GM21717 (cell line): Measurements from ENCODE around the gene KCNQ2.
"Not testable (repeated sequence)": the region's sequence is repeated elsewhere in the genome, so short reads cannot be mapped to it uniquely, and the experiment has no call there.

Experiments used
- ATAC-seq: cut with Tn5 transposase; IDR thresholded peaks from one replicate; pipeline ENCODE4 v1.9.1; 2021; ENCODE audit warnings: mild to moderate bottlenecking, moderate library complexity; ENCODE audit not compliant: unreplicated experiment

Gene KCNQ2

DNA sequence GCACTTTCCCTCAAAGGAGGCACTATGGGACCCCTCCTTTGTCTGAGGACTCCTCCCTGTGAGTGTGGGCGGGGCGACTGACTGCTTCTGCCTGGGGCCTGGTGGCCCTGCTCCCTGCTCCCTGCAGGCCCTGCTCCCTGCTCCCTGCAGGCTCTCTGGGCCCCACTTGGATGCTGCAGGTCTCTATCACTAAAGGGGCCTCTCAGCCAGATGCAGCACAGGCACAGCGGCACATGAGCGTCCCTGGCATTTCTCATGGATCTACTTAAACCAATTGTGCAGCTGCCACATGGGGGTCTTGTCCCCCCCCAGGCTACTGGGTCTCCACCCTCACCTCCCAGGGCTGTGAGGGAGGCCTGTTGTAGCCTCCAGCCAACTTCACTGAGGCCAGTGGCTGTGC is 18.6 kb upstream of the KCNQ2 start:
- no peak for ATAC-seq

DNA sequence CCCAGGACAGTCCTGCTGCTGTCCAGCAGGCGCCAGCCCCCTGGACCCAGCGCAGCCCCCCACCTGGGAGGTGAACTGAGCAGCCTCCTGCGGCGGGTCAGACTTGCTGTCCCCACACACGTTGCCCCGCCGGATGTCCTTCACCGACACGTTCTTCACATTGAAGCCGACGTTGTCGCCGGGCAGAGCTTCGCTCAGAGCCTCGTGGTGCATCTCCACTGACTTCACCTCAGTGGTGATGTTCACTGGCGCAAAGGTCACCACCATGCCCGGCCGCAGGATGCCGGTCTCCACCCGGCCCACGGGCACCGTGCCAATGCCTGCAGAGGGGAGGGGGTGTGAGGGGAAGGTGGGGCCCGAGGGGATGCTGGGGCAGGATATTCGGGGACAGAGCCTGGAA is 18.0 kb upstream of the KCNQ2 start:
- ATAC-seq, result no peak

DNA sequence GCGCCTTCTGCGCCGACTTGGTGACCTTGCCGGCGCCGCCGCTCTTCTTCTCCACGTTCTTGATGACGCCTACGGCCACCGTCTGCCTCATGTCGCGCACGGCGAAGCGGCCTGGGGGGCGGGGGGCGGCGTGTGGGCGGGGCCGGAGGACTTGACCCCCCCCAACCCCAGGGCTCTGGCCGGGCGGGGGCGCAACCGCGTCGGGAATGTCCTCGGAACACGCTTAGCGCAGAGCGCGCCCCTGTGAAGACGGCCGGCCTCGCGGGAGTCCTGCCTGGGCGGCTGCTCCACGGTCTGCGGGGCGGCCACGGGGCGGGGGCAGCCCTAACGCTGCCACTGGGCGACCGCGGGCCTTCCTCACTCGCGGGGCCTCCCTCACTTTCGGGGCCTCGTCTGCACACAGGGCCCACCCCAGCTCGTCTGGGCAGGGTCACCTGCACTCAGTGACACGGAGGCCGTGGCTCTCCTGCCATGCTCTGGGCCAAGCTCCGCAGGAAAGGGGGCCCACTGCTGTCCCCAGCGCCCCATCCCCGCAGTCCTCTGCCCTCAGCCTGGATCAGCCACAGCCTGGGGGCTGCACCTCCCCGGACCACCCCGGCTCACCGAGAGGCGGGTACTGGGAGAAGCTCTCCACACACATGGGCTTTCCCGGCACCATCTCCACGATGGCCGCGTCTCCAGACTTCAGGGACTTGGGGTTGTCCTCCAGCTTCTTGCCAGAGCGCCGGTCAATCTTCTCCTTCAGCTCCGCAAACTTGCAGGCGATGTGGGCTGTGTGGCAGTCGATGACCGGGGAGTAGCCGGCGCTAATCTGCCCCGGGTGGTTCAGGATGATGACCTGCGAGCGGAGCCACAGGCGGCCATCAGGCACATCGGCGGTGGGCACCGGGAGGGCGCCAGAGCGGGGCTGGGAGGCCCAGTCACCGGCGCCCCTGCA is 16.1 kb upstream of the KCNQ2 start:
- no peak for ATAC-seq

DNA sequence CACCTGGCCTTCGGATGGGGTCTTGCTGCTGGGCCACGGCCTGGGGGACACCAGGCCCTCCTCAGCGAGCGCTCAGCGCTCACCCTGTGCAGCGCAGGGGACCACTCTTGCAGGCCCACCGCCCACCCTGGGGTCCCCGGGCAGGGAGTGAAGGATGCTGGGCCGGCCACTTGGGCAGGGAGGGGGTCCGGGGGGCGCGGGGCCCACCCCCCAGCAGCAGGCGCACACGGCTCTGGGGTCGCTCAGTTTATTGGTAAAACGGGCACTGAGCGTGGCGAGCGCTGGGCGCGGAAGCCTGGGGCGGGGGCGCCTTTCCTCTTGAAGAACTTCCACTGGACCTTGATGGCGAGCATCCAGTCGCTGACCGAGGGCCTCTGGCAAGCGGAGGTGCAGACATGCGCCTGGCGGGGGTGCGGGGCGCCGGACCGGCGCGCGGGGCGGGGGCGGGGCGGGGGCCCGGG is 15.4 kb upstream of the KCNQ2 start:
- no peak for ATAC-seq

DNA sequence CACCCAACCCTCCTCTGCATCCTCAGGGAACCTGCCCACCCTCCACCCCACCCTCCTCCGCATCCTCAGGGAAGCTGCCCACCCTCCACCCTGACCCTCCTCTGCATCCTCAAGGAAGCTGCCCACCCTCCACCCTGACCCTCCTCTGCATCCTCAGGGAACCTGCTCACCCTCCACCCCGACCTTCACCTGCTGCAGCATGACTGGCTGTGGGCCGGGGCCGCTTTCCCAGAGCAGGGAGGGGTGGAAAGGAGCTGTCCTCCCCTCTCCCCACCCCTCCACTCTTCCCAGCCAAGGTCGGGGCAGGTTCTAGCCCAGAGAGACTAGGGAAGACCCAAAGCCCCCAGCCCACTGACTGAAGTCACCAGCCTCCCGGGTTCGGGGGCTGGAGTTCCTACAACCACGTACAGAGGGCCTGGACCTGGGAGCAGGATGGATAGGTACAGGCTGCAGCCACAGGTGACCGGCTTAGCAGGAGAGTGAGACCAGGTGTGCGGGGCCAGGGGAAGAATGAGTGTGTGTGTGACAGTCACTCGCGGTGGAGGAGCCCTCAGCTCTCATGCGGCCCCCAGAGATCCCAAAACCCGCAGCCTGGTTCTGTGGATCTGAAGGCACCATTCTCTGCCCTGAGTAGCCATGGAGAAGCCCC is 14.8 kb upstream of the KCNQ2 start:
- ATAC-seq, result no peak

DNA sequence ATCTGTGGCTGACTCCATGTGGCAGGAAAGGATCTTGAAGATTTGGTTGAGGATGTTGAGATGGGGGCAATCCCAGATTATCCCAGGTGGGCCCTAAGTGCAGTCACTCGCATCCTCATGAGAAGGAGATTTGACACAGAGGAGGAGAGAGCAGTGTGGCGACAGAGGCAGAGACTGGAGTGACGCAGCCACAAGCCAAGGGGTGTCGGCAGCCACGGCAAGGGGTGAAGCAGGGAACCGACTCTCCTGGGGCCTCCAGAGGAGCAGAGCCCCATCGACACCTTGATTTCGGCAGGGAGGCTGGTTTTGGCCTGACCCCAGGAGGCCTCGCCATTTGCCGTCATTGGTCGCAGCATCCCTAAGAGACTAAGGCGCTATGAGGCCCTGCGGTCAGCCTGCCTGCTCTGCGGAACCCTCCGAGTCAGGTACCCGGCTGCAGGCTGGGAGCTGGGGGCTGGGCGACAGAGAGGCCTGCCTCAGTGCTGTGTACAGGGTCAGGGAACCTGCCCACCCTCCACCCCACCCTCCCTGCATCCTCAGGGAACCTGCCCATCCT is 13.9 kb upstream of the KCNQ2 start:
- ATAC-seq, result no peak

DNA sequence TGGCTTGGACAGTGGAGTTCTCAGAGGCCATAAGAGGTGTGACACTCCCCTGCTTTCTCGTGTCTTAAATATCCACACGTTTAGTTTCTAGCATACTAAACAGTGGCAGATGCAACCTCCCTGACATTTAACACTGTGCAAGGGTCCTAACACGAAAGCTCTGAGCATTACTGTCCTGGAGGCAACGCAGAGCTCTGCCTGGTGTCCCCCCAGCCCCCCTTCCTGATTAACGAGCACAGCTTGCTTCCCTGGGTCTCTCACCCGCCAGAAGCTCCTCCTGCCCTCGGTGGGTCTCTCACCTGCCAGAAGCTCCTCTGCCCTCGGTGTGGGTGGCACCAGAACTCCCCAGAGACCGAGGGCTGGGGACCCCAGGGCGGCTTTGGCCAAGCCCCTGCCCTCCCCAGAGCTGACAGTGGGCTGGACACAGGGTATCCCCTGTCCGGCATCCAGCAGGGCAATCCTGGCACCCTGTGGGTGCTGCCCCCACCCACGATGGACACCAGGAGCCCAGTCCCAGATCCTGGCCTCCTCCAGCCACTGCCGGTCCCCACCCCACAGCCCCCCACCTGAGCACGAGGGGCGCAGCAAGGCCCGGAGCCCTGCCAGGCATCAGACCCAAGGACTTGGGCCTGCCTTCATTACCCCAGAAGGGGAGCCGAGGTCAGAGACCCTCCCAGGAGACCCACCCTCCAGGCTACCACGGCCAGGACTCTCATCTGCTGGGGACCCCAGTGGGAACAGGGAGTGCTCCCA is 12.4 kb upstream of the KCNQ2 start:
- ATAC-seq, result no peak

DNA sequence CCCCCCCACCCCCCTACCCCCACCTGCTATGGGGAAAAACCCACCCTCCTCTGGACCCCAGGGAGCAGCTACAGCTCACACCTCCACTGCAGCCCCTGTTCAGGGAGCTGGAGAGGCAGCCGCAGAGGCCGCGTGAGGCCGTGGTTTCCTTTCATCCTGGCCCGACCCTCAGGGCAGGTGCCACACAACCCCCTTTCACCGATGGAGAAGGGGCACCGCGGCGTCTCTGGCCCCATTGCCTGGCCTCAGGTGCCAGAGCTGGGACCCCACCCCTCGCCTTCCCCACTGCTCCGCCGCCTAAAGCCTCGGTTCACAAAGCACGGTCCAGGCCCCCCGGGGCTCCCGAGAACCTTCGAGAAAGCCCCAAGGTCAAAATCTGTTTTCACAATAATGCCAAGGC is 11.8 kb upstream of the KCNQ2 start:
- ATAC-seq, result no peak

DNA sequence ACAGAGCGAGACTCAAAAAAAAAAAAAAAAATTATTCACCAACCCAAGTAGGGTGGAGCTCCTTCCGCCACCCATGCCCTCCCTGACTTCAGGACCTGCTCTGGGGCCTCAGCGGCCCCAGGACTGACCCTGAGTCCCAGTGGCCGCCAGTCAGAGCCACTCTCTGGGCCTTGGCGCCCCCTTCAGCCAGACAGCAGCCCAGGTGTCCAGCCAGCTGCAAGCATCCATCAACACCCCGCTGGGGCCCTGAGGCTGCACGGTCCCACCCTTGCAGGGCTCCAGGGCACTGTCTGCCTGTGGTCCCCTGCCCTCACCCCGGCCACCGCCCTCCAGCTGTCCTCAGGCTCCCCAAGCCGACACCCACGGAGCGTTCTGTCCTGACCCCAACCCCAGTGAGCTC is 11.4 kb upstream of the KCNQ2 start:
- no peak for ATAC-seq

DNA sequence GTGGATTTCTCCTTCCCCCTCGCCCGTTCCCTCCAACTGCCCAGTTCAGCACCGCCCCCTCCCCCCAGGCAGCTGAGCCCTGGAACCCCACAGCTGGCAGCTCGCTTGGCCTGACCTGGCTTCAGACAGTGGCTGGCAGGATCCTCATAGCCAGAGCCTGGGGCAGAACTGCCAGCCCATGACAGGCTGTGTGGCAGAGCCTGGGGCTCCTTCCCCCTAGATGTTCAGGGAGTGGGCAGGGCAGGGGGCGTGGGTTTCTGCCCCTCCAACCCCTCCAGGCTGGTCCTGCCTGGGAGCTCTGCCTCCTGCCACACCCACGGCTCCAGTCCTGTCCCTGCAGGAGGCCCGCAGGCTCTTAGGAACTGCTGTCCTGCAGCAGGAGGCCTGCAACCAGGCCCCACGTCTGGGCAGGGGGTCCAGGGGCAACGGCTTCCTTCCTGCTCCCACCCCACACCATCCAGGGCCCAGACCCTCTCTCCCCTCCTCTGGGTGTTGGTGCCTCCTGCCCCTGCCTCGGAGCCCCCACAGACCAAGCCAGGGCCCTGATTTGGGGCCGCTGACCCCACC is 9.6 kb upstream of the KCNQ2 start:
- ATAC-seq, result no peak

DNA sequence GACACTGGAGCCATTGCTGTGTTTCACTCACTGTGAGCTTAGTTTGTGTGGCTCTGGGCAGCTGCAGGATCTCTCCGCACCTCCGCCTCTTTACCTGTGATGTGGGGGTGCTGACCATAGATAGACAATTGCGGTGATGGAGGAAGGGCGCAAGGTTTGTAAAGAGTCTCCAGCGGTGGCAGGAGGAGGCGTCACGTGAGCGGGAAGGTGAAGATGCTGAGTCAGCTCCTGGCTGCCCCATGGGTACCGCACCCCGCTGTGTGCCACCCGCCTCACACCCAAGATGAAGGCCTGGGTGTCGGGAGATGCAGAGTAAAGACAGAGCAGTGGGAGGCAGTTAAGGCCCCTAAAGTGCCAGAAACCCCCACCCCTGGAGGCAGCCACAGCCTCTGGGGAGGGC is 9.0 kb upstream of the KCNQ2 start:
- no peak for ATAC-seq

DNA sequence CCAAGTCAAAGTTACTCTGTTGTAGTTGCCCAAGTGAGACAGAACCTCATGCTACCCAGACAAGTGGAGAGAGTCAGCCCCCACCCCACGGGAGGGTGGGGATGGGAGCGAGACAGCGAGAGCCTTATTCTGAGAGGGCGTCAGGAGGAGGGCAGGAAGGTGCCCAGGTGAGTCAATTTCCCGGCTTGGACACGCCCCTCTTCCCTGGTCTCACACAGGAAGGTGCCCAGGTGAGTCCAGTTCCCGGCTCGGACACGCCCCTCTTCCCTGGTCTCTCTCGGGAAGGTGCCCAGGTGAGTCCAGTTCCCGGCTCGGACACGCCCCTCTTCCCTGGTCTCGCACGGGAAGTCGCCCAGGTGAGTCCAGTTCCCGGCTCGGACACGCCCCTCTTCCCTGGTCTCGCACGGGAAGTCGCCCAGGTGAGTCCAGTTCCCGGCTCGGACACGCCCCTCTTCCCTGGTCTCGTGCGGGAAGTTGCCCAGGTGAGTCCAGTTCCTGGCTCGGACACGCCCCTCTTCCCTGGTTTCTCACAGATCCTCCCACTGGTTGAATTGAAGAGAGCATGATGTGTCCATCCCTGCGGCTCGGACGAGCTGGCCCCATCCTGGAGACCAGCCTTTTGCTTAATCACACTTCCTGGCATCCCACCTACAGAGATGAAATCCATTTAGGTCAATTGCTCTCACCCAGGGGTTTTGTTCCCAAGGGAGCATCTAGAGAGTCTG is 7.4 kb upstream of the KCNQ2 start:
- ATAC-seq, result not testable (repeated sequence)

DNA sequence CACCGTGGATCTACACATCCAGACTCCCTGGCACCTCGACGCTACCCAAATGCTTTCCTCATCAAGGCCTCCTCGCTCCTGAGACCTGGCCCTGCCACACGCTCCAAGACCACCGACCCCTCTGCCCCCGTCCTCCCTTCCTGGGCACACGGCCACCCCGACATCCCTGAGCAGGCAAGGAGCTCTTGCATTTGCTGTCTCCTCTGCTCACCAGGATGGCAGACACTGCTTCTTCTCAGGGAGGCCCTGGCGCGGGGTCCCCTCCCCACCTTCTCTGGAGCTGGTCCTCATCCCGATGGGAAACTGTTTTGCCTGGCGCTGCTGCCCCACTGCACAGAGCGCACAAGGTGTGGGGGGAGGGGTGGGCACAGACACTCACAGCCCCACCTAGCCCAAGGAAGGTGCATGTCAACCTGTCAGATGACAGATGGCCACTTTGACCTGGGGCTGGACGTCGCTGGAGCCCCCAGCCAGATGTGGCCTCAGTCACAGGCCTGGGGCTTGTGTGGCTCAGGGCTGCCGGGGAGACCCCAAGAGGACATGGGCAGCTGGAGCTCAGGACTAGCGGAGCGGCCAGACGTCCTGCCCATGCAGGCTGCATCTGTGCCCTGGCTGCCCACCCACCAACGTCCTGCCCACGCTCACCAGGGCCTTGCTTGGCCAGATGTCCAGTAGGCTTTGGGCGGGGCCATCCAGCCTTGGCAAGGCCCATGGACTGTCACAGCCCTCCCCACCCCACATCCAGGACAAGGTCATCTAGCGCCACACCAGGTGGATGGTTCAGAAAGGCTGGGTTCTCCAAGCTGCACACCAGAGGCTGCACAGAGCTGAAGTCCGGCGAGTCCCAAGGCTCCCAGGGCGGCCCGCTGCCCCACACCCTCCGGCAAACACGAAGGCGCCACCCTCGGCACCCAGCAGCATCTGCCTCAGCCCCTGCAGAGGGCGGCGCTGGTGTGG is 6.2 kb upstream of the KCNQ2 start:
- ATAC-seq, result no peak

DNA sequence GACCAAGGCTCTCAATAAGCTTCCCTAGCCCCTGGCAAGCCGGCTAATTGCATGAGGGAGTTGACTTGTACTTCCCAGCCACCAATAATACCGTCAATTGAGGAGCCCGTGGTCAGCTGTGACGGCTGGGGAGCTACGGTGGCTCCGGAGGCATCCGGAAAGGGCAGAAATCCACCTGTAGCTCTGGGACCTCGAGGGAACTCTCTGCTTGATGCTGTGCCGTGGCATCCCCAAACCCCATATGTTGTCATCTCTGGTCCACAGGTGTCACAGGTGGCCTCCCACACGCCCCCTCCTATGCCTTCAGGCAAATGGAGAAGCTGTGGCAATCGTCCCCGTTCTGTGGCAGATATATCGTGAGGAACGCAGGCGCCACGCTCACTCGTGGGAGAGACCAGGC is 5.5 kb upstream of the KCNQ2 start:
- no peak for ATAC-seq

DNA sequence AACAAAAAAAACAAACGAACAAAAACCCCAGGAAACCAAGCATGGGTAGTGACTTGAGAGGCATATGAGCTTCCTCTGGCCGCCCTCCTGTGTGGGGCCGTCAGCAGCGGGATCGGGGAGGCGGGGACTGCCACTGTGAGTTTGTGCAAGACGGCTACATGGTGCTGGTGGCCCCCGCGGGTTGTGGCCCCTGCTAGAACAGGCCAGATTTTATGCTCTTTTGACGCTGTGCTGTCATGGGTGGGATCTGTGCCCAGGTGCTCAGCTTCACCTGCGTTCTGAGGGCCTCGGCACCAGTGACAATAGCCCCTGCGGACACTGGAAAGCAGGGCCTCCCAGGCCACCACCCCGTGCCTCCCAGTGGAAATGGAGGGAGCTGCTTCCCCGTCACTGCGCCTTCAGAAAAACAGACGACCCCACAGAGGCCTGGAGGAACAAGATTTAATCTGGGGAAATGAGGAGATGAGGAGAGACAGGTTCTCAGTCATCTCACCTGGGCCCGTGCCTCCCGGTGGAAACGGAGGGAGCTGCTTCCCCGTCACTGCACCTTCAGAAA is 4.7 kb upstream of the KCNQ2 start:
- ATAC-seq, result no peak

DNA sequence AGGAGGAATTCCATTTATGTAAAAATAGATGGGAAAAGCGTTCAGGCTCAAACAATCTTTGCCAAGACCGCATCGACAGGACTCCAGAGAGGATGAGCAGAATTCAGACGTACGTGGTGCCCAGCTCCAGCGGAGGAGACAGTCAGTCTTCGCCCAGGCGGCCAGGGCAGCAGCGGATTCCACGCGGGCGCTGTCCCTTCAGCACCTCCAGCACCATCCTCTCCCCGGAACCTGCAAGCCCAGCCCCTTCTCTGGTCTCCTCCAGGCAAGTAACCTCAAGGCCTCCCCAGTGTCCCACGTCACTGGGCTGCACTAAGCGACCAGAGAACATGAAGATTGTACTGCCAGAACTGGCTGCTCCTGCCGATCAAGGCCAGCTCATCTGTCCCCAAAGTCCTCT is 2.8 kb upstream of the KCNQ2 start:
- ATAC-seq, result no peak

DNA sequence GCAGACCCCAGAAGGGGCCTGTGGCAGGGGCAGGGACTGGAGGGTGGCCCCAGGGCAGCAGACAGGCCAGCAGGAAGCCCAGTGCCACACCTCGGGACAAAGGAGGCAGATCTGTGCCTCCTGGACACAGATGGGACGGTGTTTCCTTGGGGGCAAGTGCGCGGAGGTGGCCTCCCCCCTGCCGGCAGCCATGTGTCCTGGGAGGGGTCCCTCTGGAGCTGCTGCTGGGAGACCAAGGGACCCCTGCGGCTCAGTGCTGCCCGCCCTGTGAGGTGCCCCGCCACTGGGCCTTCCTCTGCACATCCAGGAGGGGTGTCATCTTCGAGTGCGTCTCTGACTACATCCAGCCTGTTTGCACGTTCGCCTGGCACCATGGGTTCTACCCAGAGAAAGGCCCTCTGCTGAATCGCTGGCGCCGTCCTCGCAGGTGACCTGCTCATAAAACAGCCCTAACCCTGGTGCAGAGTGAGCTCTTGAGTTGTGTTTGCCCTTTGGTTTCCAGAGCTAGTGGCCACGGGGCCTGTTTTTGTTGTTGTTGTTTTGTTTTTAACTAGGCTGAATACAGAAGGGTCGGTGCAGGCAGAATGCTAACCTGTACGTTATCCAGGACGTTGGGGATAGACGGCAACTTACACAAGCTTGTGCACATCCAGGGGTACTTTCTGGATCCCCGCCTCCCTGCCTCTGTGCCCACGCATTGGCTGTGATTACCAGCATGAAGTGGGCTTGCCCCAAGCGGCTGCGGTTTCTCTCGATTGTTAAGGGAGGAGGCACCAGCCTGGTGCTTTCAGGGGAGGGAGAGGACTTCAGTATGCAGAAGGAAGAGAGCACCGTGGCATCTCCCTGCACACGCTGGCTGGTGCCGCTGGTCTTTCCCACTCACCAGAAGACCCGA is 1.3 kb upstream of the KCNQ2 start:
- ATAC-seq, result no peak

DNA sequence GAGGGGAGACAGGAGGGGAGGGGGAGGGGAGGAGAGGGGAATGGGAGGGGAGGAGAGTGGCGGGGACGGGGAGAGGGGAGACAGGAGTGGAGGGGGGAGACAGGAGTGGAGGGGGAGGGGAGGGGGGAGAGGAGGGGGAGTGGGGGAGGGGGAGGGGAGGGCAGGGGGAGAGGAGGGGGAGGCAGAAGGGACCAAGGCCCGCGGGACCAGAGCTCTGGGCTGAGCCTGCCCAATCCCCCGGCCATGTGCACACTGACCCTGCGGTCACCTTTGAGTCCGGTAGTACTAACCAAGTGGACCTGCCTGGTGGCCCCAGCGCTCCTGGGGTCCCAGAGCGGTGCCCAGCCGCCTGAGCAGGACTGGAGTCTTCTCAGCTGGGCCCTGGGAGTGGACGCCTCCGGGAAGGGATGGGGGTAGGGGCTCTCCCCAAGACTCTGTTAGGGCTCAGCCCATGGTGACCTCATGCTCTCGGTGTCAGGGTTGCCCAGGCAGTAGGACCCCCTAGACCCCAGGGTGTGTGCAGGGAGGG is 471 bp upstream of the KCNQ2 start:
- ATAC-seq, result no peak
